ENCODE results near the gene DOCK7. TPM values are rescaled to one million over a fixed set of nuclear protein-coding genes. Genes with fewer than 3 reads are reported as not detected.

The DOCK7 gene
- total RNA-seq, 1 donor from 2014 or later: 40.6 TPM

- H3K4me3 ChIP-seq (ENCODE audit: low read depth, low read length): no peak overlapping the region
- H3K36me3 ChIP-seq (ENCODE audit: control insufficient read depth, insufficient read depth, low read length): no peaks in the 10 kb centered on the region
- DNase-seq (ENCODE audit: low read depth): no peak
- no peak for TF ChIP-seq CTCF (IDR thresholded peaks at IDR 0.05; ENCODE audit: insufficient read depth, low read length, poor library complexity, severe bottlenecking)
- no peaks in the 10 kb centered on the region for H3K27me3 ChIP-seq (ENCODE audit: control insufficient read depth, insufficient read depth, low read length)
Measured at GRCh38 chr1:62590255-62590969, 97.8 kb downstream of the DOCK7 start.

GRCh38 chr1:62589321-62589720 lies 98.9 kb downstream of the DOCK7 start:
- TF ChIP-seq CTCF (IDR thresholded peaks at IDR 0.05; ENCODE audit: insufficient read depth, low read length, poor library complexity, severe bottlenecking): no peak
- DNase-seq (ENCODE audit: low read depth): no peak
- Histone ChIP-seq H3K4me3 (ENCODE audit: low read depth, low read length) (no peak overlapping the region), H3K27me3 (ENCODE audit: control insufficient read depth, insufficient read depth, low read length) (no peaks in the 10 kb centered on the region), H3K36me3 (ENCODE audit: control insufficient read depth, insufficient read depth, low read length) (no peaks in the 10 kb centered on the region)

GRCh38 chr1:62588000-62588399 lies 100.2 kb downstream of the DOCK7 start:
- no peak for TF ChIP-seq CTCF (IDR thresholded peaks at IDR 0.05; ENCODE audit: insufficient read depth, low read length, poor library complexity, severe bottlenecking)
- Histone ChIP-seq H3K27me3 (ENCODE audit: control insufficient read depth, insufficient read depth, low read length) (no peaks in the 10 kb centered on the region), H3K36me3 (ENCODE audit: control insufficient read depth, insufficient read depth, low read length) (no peaks in the 10 kb centered on the region), H3K4me3 (ENCODE audit: low read depth, low read length) (no peak overlapping the region)
- DNase-seq (ENCODE audit: low read depth): no peak

GRCh38 chr1:62585469-62586155 lies 102.6 kb downstream of the DOCK7 start:
- no peak overlapping the region for H3K4me3 ChIP-seq (ENCODE audit: low read depth, low read length)
- no peaks in the 10 kb centered on the region for H3K36me3 ChIP-seq (ENCODE audit: control insufficient read depth, insufficient read depth, low read length)
- no peak for TF ChIP-seq CTCF (IDR thresholded peaks at IDR 0.05; ENCODE audit: insufficient read depth, low read length, poor library complexity, severe bottlenecking)
- H3K27me3 ChIP-seq (ENCODE audit: control insufficient read depth, insufficient read depth, low read length): no peaks in the 10 kb centered on the region
- no peak for DNase-seq (ENCODE audit: low read depth)

GRCh38 chr1:62573675-62574074 lies 114.5 kb downstream of the DOCK7 start:
- Histone ChIP-seq H3K4me3 (ENCODE audit: low read depth, low read length) (no peak overlapping the region), H3K27me3 (ENCODE audit: control insufficient read depth, insufficient read depth, low read length) (no peaks in the 10 kb centered on the region), H3K36me3 (ENCODE audit: control insufficient read depth, insufficient read depth, low read length) (no peaks in the 10 kb centered on the region)
- DNase-seq (ENCODE audit: low read depth): no peak
- TF ChIP-seq CTCF (IDR thresholded peaks at IDR 0.05; ENCODE audit: insufficient read depth, low read length, poor library complexity, severe bottlenecking): no peak

Measured in kidney epithelial cell (primary cell).